Mononuclear cell (primary cell): ENCODE results near the gene TMEM150B. TPM values are rescaled to one million over a fixed set of nuclear protein-coding genes. Genes with fewer than 3 reads are reported as not detected.

Source experiments
- H3K27me3 ChIP-seq: 2 replicates; pipeline ENCODE4 v1.6.0; 2011; ENCODE audit warnings: low read length, control low read depth; ENCODE audit not compliant: insufficient read depth
- H3K4me1 ChIP-seq: 2 replicates; pipeline ENCODE4 v1.5.1; 2011; ENCODE audit warnings: mild to moderate bottlenecking, low read length, control low read depth; ENCODE audit not compliant: insufficient read depth
- H3K4me3 ChIP-seq: 2 replicates; pipeline ENCODE4 v1.5.1; 2011; ENCODE audit warnings: mild to moderate bottlenecking, low read length, moderate library complexity
- H3K9me3 ChIP-seq: 2 replicates; pipeline ENCODE4 v1.5.1; 2011; ENCODE audit warnings: low read depth, mild to moderate bottlenecking, control low read depth, low read length
- total RNA-seq: library from RNA; depleted of rRNA; stranded (reverse); fragments of >200 nt; gene quantifications from one replicate; pipeline ENCODE4 v1.2.3, GENCODE V29; 2012

TMEM150B gene
- total RNA-seq, 1 donor = 2.0 TPM

DNA sequence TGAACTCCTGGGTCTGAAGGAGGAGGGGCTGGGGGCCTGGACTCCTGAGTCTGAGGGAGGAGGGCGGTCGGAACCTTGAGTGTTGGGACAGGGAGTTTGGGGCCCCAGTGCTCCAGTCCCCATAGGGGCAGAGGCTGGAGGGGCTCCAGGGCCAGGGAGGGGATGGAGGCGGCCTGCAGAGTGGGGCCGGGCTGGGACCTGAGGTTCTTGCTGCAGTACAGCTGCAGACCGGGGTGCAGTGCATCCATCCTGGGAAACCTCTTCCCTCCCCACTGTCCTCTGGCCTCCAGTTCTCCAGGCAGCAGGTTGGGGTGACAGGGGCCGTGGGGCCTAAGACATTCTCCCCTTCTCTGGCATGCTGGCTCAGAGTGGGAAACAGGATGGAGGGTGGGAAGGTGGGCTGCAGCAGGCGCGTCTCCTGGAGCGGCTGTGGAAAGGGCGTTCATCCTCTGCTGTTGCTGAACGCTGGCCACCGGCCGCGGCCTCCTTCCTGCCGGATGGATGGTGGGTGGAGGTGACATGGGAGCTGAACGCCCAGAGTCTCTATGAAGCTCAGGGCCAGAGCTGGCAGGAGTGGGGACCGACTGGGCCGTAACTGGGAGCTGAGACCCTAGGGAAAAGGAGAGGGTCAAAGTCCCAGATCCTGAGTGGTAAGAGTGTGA, 39.8 kb downstream of the TMEM150B start:
- no peak overlapping the region for H3K4me3 ChIP-seq
- peaks cover 14% of the 10 kb centered on the region for H3K4me1 ChIP-seq
- no peaks in the 10 kb centered on the region for H3K9me3 ChIP-seq
- H3K27me3 ChIP-seq = no peaks in the 10 kb centered on the region

GRCh38 chr19:55284405-55285058, 40.6 kb downstream of the TMEM150B start:
- Histone ChIP-seq H3K4me3 (no peak overlapping the region), H3K9me3 (no peaks in the 10 kb centered on the region), H3K27me3 (no peaks in the 10 kb centered on the region), H3K4me1 (peaks cover 17% of the 10 kb centered on the region)

- H3K27me3 ChIP-seq = no peaks in the 10 kb centered on the region
- H3K9me3 ChIP-seq = no peaks in the 10 kb centered on the region
- peaks cover 22% of the 10 kb centered on the region for H3K4me1 ChIP-seq
- no peak within 1 kb of the TSS for H3K4me3 ChIP-seq
These were observed 41.4 kb downstream of the TMEM150B start, which contains the start of gene BRSK1 for GRCh38 chr19:55283548-55284377. TSS of gene BRSK1 (plus strand) at chr19:55283997. CDS start at chr19:55284443, 446 bp downstream.

DNA sequence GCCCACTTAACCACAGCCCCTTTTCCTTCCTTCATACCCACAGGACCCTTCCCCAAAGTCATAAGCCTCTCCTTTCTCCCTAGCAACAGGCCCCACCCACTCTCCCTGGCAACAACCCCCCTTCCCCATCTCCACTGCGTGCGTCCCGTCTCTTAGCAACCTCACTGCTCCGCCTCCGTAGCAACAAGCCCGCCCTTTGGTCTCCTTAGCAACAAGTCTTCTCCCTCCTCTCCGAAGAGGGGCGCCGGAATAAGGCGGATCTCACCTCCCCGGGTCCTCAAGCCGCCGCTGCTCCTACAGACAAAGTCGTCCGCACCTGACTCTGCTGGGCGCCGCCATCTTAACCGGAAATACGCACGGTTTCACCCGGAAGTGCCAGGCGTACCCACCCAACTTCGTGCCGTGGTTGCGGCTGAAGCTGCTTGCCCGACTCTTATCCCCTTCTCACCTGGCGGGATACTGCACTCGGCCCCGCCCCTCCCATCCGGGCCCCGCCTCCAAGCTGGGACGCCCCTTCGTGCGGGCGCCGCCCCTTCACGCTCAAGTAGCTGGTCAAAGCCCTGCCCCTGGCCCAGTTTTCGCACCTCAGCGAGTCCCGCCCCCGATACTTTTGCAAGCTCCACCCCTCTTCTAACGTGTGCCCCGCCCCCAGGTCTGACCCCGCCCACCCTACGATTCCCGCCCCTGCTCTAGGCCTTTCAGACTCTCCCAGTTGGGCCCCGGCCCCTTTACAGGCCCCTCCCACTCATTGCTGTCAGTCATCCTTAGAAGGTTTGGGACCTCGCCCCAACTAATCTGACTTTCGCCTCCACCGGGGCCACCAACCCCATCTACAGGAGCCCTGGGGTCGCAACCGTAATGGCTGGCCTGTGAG, 45.1 kb downstream of the TMEM150B start, which contains the start of gene HSPBP1:
TSS of gene HSPBP1 (minus strand) at position 341 of the 874 bp plus-strand sequence. CDS start 502 bp downstream, outside the sequence.
- peaks cover 48% of the 10 kb centered on the region for H3K4me1 ChIP-seq
- no peaks in the 10 kb centered on the region for H3K9me3 ChIP-seq
- peak within 1 kb of the TSS; percentile 71 for H3K4me3 ChIP-seq

DNA sequence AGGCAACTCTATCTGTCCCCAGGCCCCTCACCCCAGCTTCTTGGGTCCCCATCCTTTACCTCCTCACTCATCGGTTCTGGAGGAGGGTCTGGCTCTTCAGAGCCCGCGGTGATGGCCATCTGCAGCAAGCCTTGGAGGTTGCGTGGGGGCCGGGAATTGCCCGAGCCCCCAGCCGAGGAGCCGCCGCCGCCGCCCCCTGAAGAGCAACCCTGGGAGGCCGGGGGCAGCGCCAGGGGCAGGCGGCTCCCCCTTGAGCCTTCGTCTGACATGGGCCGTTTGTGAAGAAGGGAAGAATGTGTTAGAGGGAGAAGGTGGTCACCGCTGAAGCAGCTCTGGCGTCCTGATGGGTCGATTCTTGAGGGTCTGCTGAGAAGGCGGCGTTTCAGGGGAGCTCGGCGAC, 45.8 kb downstream of the TMEM150B start:
- peak overlapping the region; percentile 71 for H3K4me3 ChIP-seq
- H3K9me3 ChIP-seq = no peaks in the 10 kb centered on the region
- H3K4me1 ChIP-seq = peaks cover 48% of the 10 kb centered on the region
- no peaks in the 10 kb centered on the region for H3K27me3 ChIP-seq

More for the DNA sequence above, 45.1 kb downstream of the TMEM150B start, which contains the start of gene HSPBP1:
- no peaks in the 10 kb centered on the region for H3K27me3 ChIP-seq

GRCh38 chr19:55278391-55279135, 46.6 kb downstream of the TMEM150B start:
- Histone ChIP-seq H3K4me1 (peaks cover 48% of the 10 kb centered on the region), H3K4me3 (no peak overlapping the region), H3K9me3 (no peaks in the 10 kb centered on the region), H3K27me3 (no peaks in the 10 kb centered on the region)

GRCh38 chr19:55277494-55277893, 47.6 kb downstream of the TMEM150B start:
- Histone ChIP-seq H3K27me3 (no peaks in the 10 kb centered on the region), H3K4me1 (peaks cover 44% of the 10 kb centered on the region), H3K4me3 (no peak overlapping the region), H3K9me3 (no peaks in the 10 kb centered on the region)

DNA sequence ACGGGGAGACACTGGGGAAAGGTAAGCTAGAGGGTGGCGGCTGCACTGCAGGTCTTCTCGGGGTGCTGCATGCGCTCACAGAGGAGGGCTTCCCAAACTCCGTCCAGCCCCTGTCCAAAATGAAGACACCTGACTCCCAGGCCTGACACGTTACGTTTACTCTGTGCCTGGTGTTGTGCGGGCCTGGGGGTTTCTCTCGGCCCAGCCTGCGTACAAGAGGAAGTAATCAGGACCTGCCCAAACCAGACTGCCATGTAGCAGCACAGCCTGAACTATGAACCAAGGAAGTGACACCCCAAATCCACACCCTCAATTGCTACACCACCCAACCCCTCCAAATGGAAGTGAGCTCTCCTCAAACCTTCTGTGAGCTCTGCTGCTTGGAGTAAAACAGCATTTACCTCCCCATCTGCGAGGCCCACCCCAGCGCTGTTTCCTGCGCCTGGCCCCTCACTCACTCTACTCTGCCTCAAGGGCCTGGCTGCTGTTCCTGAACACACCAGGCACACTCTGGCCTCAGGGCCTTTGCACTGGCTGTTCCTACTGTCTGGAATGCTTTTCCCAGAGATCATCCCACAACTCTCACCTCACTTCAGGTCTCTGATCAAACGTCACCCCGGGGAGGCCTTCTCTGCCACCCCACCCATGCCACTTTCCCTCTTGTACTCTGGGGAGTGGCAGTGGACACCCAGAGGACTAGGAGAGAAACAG, 48.3 kb downstream of the TMEM150B start:
- Histone ChIP-seq H3K27me3 (no peaks in the 10 kb centered on the region), H3K9me3 (no peaks in the 10 kb centered on the region), H3K4me3 (no peak overlapping the region), H3K4me1 (peaks cover 44% of the 10 kb centered on the region)

DNA sequence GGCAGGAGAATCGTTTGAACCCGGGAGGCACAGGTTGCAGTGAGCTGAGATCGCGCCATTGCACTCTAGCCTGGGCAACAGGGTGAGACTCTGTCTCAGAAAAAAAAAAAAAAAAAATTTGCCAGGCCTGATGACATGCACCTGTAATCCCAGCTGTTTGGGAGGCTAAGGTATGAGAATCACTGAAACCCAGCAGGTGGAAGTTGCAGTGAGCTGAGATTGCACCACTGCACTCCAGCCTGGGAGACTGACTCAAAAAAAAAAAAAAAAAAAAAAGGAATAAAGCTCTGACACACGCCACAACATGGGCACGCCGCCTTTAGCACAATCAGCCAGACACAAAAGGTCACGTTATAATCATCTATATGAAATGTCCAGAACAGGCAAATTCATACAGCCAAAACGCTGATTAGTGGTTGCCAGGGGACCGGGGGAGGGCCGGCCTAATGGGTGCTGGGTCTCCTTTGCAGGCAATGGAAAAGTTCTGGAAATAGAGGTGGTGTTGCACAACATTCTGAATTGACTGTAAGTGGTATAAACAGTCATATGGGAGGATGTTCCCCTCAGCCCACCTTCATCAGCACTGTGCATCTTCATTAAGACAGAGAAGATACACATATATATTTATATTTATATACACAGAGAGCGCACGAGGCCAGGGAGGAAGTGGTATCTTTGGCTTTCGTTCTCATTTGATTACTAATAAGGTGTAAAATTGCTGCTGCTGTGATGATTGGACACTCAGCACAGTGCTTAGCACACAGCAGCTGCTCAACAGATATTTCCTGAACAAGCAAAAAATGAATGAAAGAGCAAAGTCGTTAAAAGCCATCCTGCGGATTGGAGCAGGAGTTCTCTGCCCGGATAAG, 49.1 kb downstream of the TMEM150B start:
- H3K4me3 ChIP-seq = no peak overlapping the region
- no peaks in the 10 kb centered on the region for H3K9me3 ChIP-seq
- peaks cover 41% of the 10 kb centered on the region for H3K4me1 ChIP-seq
- no peaks in the 10 kb centered on the region for H3K27me3 ChIP-seq

DNA sequence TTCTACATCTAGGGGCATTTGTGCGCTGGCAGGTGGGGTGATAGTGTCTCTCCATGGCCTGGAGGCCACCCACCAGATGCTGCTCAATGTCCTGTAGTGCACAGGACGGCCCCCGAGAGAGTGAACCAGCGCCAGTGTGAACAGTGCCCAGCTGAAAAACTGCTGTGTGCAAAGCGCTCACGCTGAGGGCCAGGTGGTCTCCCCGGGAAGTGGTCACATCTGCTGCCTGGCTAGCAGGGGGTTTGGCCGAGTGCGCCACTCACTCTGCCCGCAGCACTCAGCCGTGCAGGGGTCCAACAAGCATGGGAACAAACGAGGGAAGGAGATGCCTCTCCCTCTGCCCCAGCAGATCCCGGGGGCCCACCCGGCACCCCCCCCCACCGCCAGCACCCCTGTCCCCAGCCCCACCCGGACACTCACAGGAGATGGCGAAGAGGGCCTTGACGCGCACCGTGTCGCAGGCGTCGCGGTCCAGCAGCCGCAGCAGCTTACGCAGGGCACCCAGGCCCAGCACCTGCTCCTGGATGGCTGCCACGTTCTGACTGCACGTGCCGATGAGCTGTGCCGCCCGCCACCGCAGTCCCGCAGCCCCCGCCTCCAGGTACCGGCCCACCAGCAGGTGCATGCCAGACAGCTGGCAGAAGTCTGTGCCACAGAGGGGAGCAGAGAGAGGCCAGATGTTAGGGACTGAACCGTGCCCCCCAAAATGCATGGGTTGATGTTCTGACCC, 51.0 kb downstream of the TMEM150B start:
- Histone ChIP-seq H3K4me3 (no peak overlapping the region), H3K4me1 (peaks cover 27% of the 10 kb centered on the region), H3K9me3 (no peaks in the 10 kb centered on the region), H3K27me3 (no peaks in the 10 kb centered on the region)

- H3K4me1 ChIP-seq = peaks cover 16% of the 10 kb centered on the region
- H3K27me3 ChIP-seq = no peaks in the 10 kb centered on the region
- H3K4me3 ChIP-seq = no peak overlapping the region
- H3K9me3 ChIP-seq = no peaks in the 10 kb centered on the region
These were observed 53.0 kb downstream of the TMEM150B start for GRCh38 chr19:55272142-55272541.
